Right lobe of liver (tissue), 4 donors: ENCODE results near the gene TIMM23B.
A peak's percentile ranks its signal among the peaks of the same experiment; 100 is the strongest.
"Not testable (repeated sequence)": the region's sequence is repeated elsewhere in the genome, so short reads cannot be mapped to it uniquely, and the experiment has no call there.

ENCODE experiments used
- CTCF ChIP-seq, 4 donors: fragments of 200-600 bp in 3 of 4; fragments of 450-650 bp in 1 of 4; IDR thresholded peaks; one replicate each; pipeline versions ENCODE4 v1.5.1 to v1.8.0; 2016 to 2022; ENCODE audit warnings: antibody characterized with exemption in 4 of 4, mild to moderate bottlenecking in 2 of 4
- POLR2A ChIP-seq: fragments of 450-650 bp; IDR thresholded peaks from one replicate; pipeline ENCODE4 v1.6.1; 2017; ENCODE audit warnings: antibody characterized with exemption, mild to moderate bottlenecking
- donor health status: DM: no; HTN: no; CAD: no.
- donor health status: DM: no; HTN: no; CAD: no.
- donor health status: DM: no; HTN: yes; CAD: no.

- not testable (repeated sequence) for TF ChIP-seq CTCF (IDR thresholded peaks at IDR 0.05)
- peak; percentile 60 for TF ChIP-seq POLR2A
These were observed at the start of gene TIMM23B, which contains the start of gene PARG for GRCh38 chr10:49941447-49942338.
